NCI-H2196 (cell line): Measurements from ENCODE around the gene SMIM24.
A peak's percentile ranks its signal among the peaks of the same experiment; 100 is the strongest.
"Not testable (repeated sequence)": the region's sequence is repeated elsewhere in the genome, so short reads cannot be mapped to it uniquely, and the experiment has no call there.

ENCODE experiments used
- DNase-seq: peaks from one replicate; lab custom pipeline; 2025; ENCODE audit not compliant: unreplicated experiment; lab: John Stamatoyannopoulos, UW

SMIM24 gene

DNA sequence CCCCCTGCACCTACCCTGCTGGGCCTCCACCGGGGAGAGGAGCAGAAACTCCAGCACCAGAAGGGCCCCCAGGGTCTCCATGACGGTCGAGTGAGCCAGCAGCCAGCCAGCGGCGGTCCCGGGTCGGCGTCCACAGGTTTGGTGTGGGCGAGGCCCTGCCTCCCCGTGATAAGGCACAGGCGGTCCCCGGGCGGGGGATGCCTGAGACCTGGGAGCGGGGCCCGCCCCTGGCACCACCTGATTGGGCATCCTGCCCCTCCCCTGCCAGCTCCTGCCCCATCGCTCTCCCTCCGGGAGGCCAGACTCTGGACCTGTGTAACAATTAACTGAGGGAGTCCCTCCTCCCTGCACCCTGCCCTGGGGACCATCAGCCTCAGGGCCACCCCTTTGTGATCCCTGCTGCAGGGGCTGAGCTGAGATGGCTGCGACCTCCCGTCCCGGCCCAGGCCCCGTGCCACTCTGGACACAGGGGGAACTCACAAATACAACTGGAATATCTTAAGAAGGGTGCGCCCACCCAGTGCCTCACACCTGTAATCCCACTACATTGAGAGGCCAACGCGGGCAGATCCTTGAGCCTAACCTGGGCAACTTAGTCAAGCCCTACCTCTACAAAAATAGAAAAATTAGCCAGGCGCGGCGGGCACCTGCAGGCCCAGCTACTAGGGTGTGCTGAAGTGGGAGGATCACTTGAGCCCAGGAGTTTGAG is at the start of gene SMIM24:
Gene SMIM24, minus strand, starts transcription at position 143 of the 709 bp plus-strand sequence. Its CDS starts 62 bp downstream, at position 81.
- DNase-seq, result no peak

- DNase-seq, result not testable (repeated sequence)
Observed at GRCh38 chr19:3529299-3529698, 49.0 kb upstream of the SMIM24 start.

- no peak for DNase-seq
Observed at GRCh38 chr19:3528539-3529211, 48.4 kb upstream of the SMIM24 start.

DNA sequence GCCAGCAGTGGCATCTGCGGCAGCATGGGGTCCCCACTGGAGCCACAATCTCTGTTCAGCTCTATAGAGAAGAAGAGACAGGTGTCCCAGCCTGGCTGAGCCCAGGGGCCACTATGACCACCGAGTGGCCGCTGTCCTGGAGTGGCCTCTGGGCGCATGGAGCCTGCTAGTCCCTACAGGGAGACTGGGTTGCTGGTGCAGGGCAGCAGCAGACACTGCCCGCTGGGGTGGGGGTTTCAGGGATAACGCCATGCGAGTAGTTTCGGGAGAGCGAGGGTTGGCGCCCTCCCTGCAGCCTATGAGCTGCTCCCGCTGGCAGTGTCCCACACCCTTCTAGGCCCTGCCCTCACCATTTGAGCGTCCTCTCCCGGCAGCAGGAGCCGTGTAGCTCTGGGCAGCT is 47.8 kb upstream of the SMIM24 start:
- no peak for DNase-seq

DNA sequence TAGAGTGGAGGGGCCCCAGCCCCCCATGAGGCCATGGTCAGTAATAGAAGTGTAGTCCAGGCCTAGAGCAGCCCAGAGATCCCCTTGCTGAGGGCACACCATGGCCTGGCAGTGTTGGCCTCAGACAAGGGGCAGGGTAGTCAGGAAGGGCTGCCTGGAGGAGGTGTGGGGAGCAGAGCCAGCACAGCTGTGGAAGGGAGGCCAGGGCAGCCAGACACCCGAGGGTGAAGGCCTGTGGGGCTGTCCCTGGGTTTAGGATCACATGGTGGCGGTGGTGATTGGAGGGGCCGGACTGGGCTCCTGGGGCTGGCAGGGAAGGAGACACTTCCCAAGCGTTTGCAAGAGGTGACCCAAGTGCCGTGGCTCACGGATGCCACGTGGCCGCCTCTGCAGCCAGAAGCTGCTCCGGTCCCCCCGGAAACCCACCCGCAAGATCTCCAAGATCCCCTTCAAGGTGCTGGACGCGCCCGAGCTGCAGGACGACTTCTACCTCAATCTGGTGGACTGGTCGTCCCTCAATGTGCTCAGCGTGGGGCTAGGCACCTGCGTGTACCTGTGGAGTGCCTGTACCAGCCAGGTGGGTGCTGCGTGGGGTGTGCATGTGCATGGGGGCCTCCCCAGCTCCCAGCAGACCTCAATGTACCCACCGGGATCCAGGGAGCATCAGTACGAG is 47.0 kb upstream of the SMIM24 start:
- no peak for DNase-seq

DNA sequence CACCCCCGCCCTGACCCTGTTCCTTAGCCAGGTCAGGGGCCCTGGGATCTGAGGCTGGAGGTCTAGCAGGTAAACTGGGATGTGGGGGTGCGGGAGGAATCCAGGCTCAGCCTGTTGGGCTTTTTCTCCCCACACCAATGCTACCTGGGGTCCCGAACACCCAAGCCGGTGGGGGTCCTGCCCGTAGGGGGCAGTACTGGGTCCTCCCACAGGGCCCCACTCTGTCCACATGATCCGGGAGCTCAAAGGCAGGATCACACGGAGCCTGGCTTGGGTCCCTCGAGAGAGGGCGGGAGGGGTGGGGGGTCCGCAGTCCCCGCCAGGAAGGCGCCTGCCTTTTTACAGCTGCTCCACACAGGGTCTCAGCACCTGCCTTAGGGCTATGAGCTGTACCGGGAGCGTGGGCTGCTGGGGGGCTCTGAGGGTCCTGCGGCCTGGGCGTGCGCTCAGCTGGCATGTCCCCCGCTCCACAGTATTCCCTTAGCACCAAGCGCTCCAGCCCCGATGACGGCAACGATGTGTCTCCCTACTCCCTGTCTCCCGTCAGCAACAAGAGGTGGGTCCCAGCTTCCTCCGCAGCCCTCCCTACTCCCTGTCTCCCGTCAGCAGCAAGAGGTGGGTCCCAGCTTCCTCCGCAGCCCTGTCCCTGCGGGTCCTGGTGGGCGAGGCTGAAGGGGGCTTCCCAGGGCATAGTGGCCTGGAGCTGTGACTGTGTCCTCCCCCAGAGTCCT is 46.3 kb upstream of the SMIM24 start:
- DNase-seq, result no peak

DNA sequence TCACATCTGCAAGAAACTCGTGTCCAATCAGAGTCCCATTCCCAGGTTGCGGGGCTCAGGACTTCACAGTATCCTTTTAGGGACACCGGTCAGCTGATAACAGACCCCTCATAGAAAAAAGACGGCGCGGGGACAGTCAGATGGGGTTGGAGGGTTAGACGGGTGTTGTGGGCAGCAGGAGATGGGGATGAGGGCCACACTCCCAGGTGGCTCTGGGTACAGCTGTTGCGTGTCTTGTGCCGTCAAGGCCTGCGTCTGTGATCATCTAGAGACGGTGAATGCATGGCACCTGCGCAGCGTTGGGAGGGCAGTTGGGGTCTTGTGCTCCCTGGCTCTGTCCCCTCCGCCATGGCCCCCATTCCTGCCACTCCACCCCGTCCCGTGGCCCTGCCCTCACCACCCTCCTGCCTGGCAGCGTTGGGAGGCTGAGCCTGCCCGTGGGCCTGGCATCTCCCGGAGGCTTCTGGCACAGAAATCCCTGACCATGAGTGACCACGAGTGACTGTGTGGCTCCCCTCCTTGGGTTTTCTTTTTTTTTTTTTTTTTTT is 44.7 kb upstream of the SMIM24 start:
- DNase-seq, result no peak

DNA sequence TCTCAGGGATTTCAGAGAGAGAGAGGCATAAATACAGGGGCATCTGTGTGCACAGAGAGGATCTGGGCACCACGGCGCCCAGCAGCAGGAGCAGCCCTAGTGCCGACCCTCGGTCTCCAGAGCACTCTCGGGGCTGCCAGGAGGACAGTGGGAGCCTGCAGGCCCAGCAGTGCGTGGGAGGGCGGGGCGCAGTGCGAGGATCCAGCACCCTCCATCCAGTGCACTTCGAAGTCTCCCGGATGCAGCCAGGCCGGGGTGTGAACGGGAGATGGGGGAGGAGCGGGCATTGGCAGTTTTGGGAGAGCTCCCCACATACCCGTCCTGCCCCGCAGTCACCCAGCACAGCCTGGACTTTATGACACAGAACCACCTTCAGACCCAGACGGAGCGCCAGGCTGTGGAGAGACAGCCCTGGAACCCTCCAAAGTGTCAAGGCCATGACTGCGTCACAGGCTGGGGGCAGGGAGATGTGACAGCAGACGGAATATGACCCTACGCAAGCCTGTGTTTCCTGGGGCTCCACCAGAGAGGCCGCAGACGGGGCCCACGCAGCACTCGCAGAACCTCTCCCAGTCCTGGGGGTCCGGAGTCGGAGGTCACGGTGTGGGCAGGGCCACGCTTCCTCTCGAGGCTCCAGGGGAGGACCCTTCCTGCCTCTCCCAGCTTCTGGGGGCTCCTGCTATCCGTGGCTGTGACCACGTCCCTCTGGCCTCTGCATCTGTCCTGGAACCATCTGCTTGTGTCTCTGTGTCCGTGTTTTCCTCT is 43.9 kb upstream of the SMIM24 start:
- no peak for DNase-seq

- no peak for DNase-seq
Observed at GRCh38 chr19:3523361-3524077, 43.2 kb upstream of the SMIM24 start.

- DNase-seq, result no peak
Observed at GRCh38 chr19:3522421-3523360, 42.4 kb upstream of the SMIM24 start.

DNA sequence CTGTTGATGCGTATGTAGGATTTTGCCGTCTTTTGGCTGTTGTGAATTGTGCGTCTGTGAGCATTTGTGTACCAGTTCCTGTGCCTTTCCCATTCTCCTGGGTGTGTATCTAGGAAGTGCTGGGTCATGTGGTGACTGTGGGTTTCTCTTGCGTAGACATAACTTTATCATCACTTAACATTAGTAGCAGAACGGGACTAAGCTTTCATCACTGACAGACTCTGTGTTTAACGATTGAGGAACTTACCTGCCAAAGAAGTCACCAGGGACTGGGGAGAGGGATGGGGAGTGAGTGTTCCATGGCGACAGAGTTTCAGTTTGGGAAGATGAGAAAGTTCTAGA is 40.8 kb upstream of the SMIM24 start:
- DNase-seq, result no peak

- DNase-seq, result peak; percentile 45
Observed at GRCh38 chr19:3520166-3521103, 40.1 kb upstream of the SMIM24 start.

- no peak for DNase-seq
Observed at GRCh38 chr19:3519126-3519525, 38.8 kb upstream of the SMIM24 start.

- DNase-seq, result no peak
Observed at GRCh38 chr19:3518659-3519058, 38.3 kb upstream of the SMIM24 start.

DNA sequence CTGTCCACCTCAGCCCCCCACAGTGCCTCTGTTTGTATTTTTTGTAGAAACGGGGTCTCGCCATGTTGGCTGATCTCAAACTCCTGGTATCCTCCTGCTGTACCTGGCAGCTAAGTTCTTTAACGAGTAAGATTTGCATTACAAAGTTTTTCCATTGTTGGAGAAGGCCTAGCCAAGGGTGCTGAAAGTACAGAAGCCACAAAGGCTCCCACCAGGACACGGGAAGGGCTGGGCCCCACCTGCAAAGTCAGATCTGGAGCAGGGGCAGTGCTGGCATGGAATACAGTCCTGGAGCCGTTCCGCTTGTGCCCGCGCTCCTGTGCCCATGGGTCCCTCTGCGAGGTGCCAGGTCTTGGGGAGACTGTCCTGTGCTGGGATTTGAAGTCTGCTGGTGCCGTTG is 37.9 kb upstream of the SMIM24 start:
- DNase-seq, result no peak

- DNase-seq, result no peak
Observed at GRCh38 chr19:3517638-3518037, 37.3 kb upstream of the SMIM24 start.

DNA sequence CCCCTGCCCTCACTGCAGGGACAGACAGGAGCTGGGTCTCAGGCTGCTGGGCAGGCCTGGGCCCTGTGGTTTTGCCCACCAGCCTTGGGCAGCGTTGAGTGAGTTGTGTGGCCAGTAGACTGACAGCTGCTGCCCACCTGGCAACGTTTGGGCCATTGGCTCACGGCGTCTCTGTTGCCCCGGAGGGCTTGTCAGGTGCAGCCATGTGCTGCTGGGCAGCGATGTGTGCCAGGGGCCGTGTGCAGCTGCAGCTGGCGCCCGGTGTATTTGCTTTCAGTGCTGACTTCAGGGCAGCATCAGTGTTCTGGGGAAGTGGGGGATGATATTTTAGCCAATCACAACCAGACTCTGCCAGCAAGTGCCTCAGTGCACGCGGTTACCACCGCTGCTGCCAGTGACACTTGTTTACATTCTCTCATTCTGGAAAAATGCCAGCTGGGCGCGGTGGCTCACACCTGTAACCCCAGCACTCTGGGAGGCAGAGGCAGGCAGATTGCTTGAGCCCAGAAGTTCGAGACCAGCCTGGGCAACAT is 36.4 kb upstream of the SMIM24 start:
- DNase-seq, result peak; percentile 94
